GM12864 (cell line): ENCODE measurements around the gene CUBN.

Experiments
- DNase-seq: peaks from one replicate; pipeline ENCODE4 v3.0.0-alpha.2; 2011; ENCODE audit warnings: low read depth
- H3K4me3 ChIP-seq: 2 replicates; pipeline ENCODE4 v1.5.1; 2011; ENCODE audit warnings: mild to moderate bottlenecking, low read depth, low read length, control low read depth
- CTCF ChIP-seq: IDR thresholded peaks from 2 replicates; pipeline ENCODE4 v1.5.1; 2011; ENCODE audit warnings: low read depth, mild to moderate bottlenecking, moderate library complexity, low read length, control low read depth, inconsistent platforms; ENCODE audit errors: missing control alignments

The CUBN gene

GRCh38 chr10:17066807-17067206 lies 62.8 kb downstream of the CUBN start:
- H3K4me3 ChIP-seq, result no peak overlapping the region
- TF ChIP-seq CTCF, result no peak
- no peak for DNase-seq

- TF ChIP-seq CTCF, result no peak
- no peak for DNase-seq
- H3K4me3 ChIP-seq, result no peak overlapping the region
Observed at GRCh38 chr10:17066000-17066399, 63.6 kb downstream of the CUBN start.

- H3K4me3 ChIP-seq, result no peak overlapping the region
- DNase-seq, result no peak
- no peak for TF ChIP-seq CTCF
Observed at GRCh38 chr10:17065273-17065672, 64.3 kb downstream of the CUBN start.

- no peak for TF ChIP-seq CTCF
- H3K4me3 ChIP-seq, result no peak overlapping the region
- DNase-seq, result no peak
Observed at GRCh38 chr10:17064435-17064834, 65.2 kb downstream of the CUBN start.

GRCh38 chr10:17062955-17063484 lies 66.6 kb downstream of the CUBN start:
- no peak overlapping the region for H3K4me3 ChIP-seq
- TF ChIP-seq CTCF, result no peak
- DNase-seq, result no peak

GRCh38 chr10:17062493-17062892 lies 67.1 kb downstream of the CUBN start:
- DNase-seq, result no peak
- H3K4me3 ChIP-seq, result no peak overlapping the region
- no peak for TF ChIP-seq CTCF

- TF ChIP-seq CTCF, result no peak
- no peak overlapping the region for H3K4me3 ChIP-seq
Observed at GRCh38 chr10:17062009-17062408, 67.6 kb downstream of the CUBN start.

More at GRCh38 chr10:17062009-17062408, 67.6 kb downstream of the CUBN start:
- no peak for DNase-seq
